SK-N-SH treated with all-trans-retinoic acid at 6 μM for 48 hours (cell line): Measurements from ENCODE around the gene TLE1.

Experiments
- CREB5 ChIP-seq: fragments of 250-450 bp; sonication (Bioruptor Pico); IDR thresholded peaks from 2 replicates; pipeline ENCODE4 v1.5.1; 2020; ENCODE audit warnings: low read depth, mild to moderate bottlenecking, moderate library complexity
- ISL1 ChIP-seq: fragments of 250-450 bp; sonication (Bioruptor Pico); IDR thresholded peaks from 2 replicates; pipeline ENCODE4 v2.1.2; 2022; ENCODE audit warnings: mild to moderate bottlenecking, moderate library complexity
- OSR1 ChIP-seq: fragments of 250-450 bp; sonication (Bioruptor Pico); IDR thresholded peaks from 2 replicates; pipeline ENCODE4 v1.8.0; 2022; ENCODE audit warnings: moderate library complexity, mild to moderate bottlenecking, inconsistent platforms
- SNAI2 ChIP-seq: fragments of 250-450 bp; sonication (Bioruptor Pico); IDR thresholded peaks from 2 replicates; pipeline ENCODE4 v1.5.0; 2020; ENCODE audit warnings: mild to moderate bottlenecking, moderate library complexity
- ZFP3 ChIP-seq: fragments of 250-450 bp; sonication (Bioruptor Pico); IDR thresholded peaks from 2 replicates; pipeline ENCODE4 v1.5.0; 2020; ENCODE audit warnings: mild to moderate bottlenecking, moderate library complexity
- ZFP30 ChIP-seq: fragments of 450-650 bp; formaldehyde crosslinking; IDR thresholded peaks from 2 replicates; pipeline ENCODE4 v1.5.0; 2022; ENCODE audit warnings: mild to moderate bottlenecking, moderate library complexity
- ZNF8 ChIP-seq: fragments of 450-650 bp; formaldehyde crosslinking; IDR thresholded peaks from 2 replicates; pipeline ENCODE4 v1.5.0; 2020; ENCODE audit warnings: mild to moderate bottlenecking, moderate library complexity

GRCh38 chr9:81649475-81650240 is 39.7 kb downstream of the TLE1 start:
- TF ChIP-seq CREB5 (CRISPR knock-in tag) (no peak), ZFP30 (CRISPR knock-in tag) (no peak), ZNF8 (CRISPR knock-in tag) (no peak), ZFP3 (no peak), SNAI2 (CRISPR knock-in tag) (no peak), ISL1 (no peak), OSR1 (CRISPR knock-in tag) (no peak)
